B cell (primary cell): ENCODE measurements around the gene IPP. TPM values are rescaled to one million over a fixed set of nuclear protein-coding genes. Genes with fewer than 3 reads are reported as not detected.

Experiments used
- ATAC-seq: fragments of 200-7000 bp; cut with Tn5 transposase; one replicate; pipeline ENCODE4 v1.10.0; 2021; ENCODE audit warnings: low read depth, mild to moderate bottlenecking, moderate number of reproducible peaks, moderate library complexity
- CTCF ChIA-PET: fragments of 350-600 bp; sonication (Branson Sonifier 250); formaldehyde crosslinking; loops from one replicate; lab custom pipeline; 2021; ENCODE audit warnings: antibody characterized with exemption, inconsistent platforms; lab: Charles Lee
- POLR2A ChIA-PET: fragments of 350-600 bp; sonication (Branson Sonifier 250); formaldehyde crosslinking; loops from one replicate; lab custom pipeline; 2021; ENCODE audit warnings: antibody characterized with exemption; lab: Charles Lee
- DNase-seq: peaks from one replicate; pipeline ENCODE4 v3.0.0; 2013
- H2AFZ ChIP-seq: 2 replicates; pipeline ENCODE4 v1.6.1; 2012; ENCODE audit warnings: mild to moderate bottlenecking, low read depth, low read length; ENCODE audit not compliant: insufficient read depth, poor library complexity, severe bottlenecking
- H3K27ac ChIP-seq, 2 donors: 1 replicate in 1 of 2; 2 replicates in 1 of 2; pipeline ENCODE4 v1.5.1; 2012 to 2013; ENCODE audit warnings: low read length in 2 of 2, mild to moderate bottlenecking in 2 of 2, moderate library complexity in 1 of 2
- H3K27me3 ChIP-seq, 4 experiments: fragments of 200-600 bp in 1 of 4; sonication (generic) in 1 of 4; replicated peaks in 1 of 4; 1 replicate in 2 of 4; 2 replicates in 2 of 4; pipeline versions ENCODE4 v1.6.1 to v1.7.0; 2013 to 2016; ENCODE audit warnings: low read length in 3 of 4, mild to moderate bottlenecking in 2 of 4, mixed read lengths in 1 of 4, moderate library complexity in 1 of 4; ENCODE audit not compliant: insufficient read depth in 4 of 4, control insufficient read depth in 3 of 4; ENCODE audit errors: control extremely low read depth in 1 of 4
- H3K36me3 ChIP-seq, 2 experiments: replicated peaks in 1 of 2; 1 replicate in 1 of 2; 2 replicates in 1 of 2; pipeline versions ENCODE4 v1.6.1 to v1.7.1; 2013; ENCODE audit warnings: low read length in 1 of 2; ENCODE audit not compliant: insufficient read depth in 2 of 2, control insufficient read depth in 1 of 2; ENCODE audit errors: control extremely low read depth in 1 of 2, extremely low read depth in 1 of 2
- H3K4me1 ChIP-seq, 2 donors: fragments of 200-600 bp in 1 of 2; sonication (generic) in 1 of 2; 1 replicate in 1 of 2; 2 replicates in 1 of 2; pipeline versions ENCODE4 v1.5.1 to v1.6.1; 2013 to 2017; ENCODE audit warnings: low read length in 2 of 2; ENCODE audit not compliant: control insufficient read depth in 2 of 2, insufficient read depth in 2 of 2
- H3K4me2 ChIP-seq: replicated peaks from 2 replicates; pipeline ENCODE3; 2012; ENCODE audit warnings: mild to moderate bottlenecking, low read depth, low read length; ENCODE audit not compliant: poor library complexity, severe bottlenecking
- H3K4me3 ChIP-seq, 5 experiments: fragments of 200-600 bp in 1 of 5; sonication (generic) in 1 of 5; 1 replicate in 3 of 5; 2 replicates in 2 of 5; pipeline versions ENCODE4 v1.5.1 to v1.7.0; 2011 to 2016; ENCODE audit warnings: low read length in 4 of 5, mild to moderate bottlenecking in 4 of 5, low read depth in 2 of 5, control low read depth in 1 of 5, moderate library complexity in 1 of 5; ENCODE audit not compliant: insufficient read depth in 1 of 5; ENCODE audit errors: control extremely low read depth in 1 of 5, extremely low read depth in 1 of 5
- H3K79me2 ChIP-seq: fragments of 200-600 bp; sonication (generic); one replicate; pipeline ENCODE4 v1.6.0; 2016; ENCODE audit warnings: low read length; ENCODE audit not compliant: control insufficient read depth, insufficient read depth
- H3K9ac ChIP-seq: fragments of 200-600 bp; sonication (generic); 2 replicates; pipeline ENCODE4 v1.6.1; 2017; ENCODE audit warnings: mild to moderate bottlenecking, low read length, moderate library complexity
- H3K9me3 ChIP-seq, 3 donors: one replicate each; pipeline versions ENCODE4 v1.6.1 to v1.7.1; 2013; ENCODE audit warnings: low read length in 2 of 3; ENCODE audit not compliant: control insufficient read depth in 2 of 3, insufficient read depth in 1 of 3; ENCODE audit errors: control extremely low read depth in 1 of 3
- H4K20me1 ChIP-seq: 2 replicates; pipeline ENCODE4 v1.6.0; 2012; ENCODE audit warnings: mild to moderate bottlenecking, low read length; ENCODE audit not compliant: insufficient read depth, control insufficient read depth, poor library complexity, severe bottlenecking
- H3K27ac Mint-ChIP-seq: one replicate; pipeline ENCODE4 v1.8.0; 2021; ENCODE audit warnings: mixed read lengths
- H3K27me3 Mint-ChIP-seq: one replicate; pipeline ENCODE4 v1.8.0; 2021; ENCODE audit warnings: mixed read lengths
- H3K4me1 Mint-ChIP-seq: one replicate; pipeline ENCODE4 v1.8.0; 2021; ENCODE audit warnings: mixed read lengths
- H3K4me3 Mint-ChIP-seq: one replicate; pipeline ENCODE4 v1.8.0; 2021; ENCODE audit warnings: mixed read lengths
- H3K9me3 Mint-ChIP-seq: one replicate; pipeline ENCODE4 v1.8.0; 2022; ENCODE audit warnings: mixed read lengths; ENCODE audit not compliant: insufficient read depth
- CTCF ChIP-seq: fragments of 200-600 bp; IDR thresholded peaks from one replicate; pipeline ENCODE4 v1.8.0; 2022; ENCODE audit warnings: antibody characterized with exemption, mild to moderate bottlenecking
- EZH2 ChIP-seq: IDR thresholded peaks from 2 replicates; pipeline ENCODE4 v1.6.1; 2012; ENCODE audit warnings: borderline replicate concordance, low read depth, mild to moderate bottlenecking, moderate library complexity, low read length; ENCODE audit not compliant: insufficient read depth, poor library complexity, severe bottlenecking
- WGBS: methylation state at CpG from one replicate; pipeline ENCODE4 v1.1.5; 2013; ENCODE audit warnings: missing lambda C conversion rate; ENCODE audit not compliant: insufficient coverage; 5-methylcytosine and 5-hydroxymethylcytosine counted together
- intact Hi-C: fragments of 100-400 bp; cut with micrococcal nuclease; formaldehyde crosslinking; loops from one replicate; pipeline ENCODE4 v1.10.0; 2022
- polyA plus RNA-seq: library from polyadenylated mRNA; depleted of rRNA; stranded (reverse); fragments of >200 nt; gene quantifications from 2 replicates; pipeline ENCODE4 v1.2.3, GENCODE V29; 2012
- total RNA-seq, 2 donors: library from RNA; stranded (reverse); fragments of 120-200 nt in 1 of 2; gene quantifications; 1 replicate in 1 of 2; 2 replicates in 1 of 2; pipeline versions ENCODE4 v1.2.3 to v1.2.4, GENCODE V29; 2013 to 2022

IPP gene
- total and polyA plus RNA-seq, 2 donors (not counting 1 experiment from before 2014, with no cell fraction given): 2.3 to 12.1 TPM

- WGBS: no CpG with 5 or more reads among the region's 2 CpGs
- no peaks in the 10 kb centered on the region for H3K36me3 ChIP-seq
- peaks cover 99% of the 10 kb centered on the region for H3K79me2 ChIP-seq
- DNase-seq (no peak), ATAC-seq (no peak)
- intact Hi-C loops: no loop called here
- TF ChIP-seq EZH2: no peak
- H3K27ac ChIP-seq: no peak overlapping the region
- H4K20me1 ChIP-seq: peaks cover 93% of the 10 kb centered on the region
- no peak overlapping the region for H3K4me3 ChIP-seq
- no peak overlapping the region for H3K4me3 Mint-ChIP-seq
- no peak overlapping the region for H2AFZ ChIP-seq
- H3K9me3 ChIP-seq: no peaks in the 10 kb centered on the region
- ChIA-PET CTCF (no interaction called here), POLR2A (no interaction called here)
- H3K9ac ChIP-seq: no peak overlapping the region
- H3K4me1 ChIP-seq: peaks cover 3 to 4% of the 10 kb centered on the region in 2 donors
- peaks cover 44% of the 10 kb centered on the region for H3K4me1 Mint-ChIP-seq
- no peak overlapping the region for H3K27ac Mint-ChIP-seq
- H3K4me2 ChIP-seq: no peak overlapping the region
- H3K27me3 ChIP-seq: no peaks in the 10 kb centered on the region
- H3K27me3 Mint-ChIP-seq: no peaks in the 10 kb centered on the region
- H3K9me3 Mint-ChIP-seq: no peaks in the 10 kb centered on the region
Observed at GRCh38 chr1:45666836-45667235, 83.6 kb downstream of the IPP start.

GRCh38 chr1:45660336-45660735, 90.1 kb downstream of the IPP start:
- no peak overlapping the region for H3K27ac ChIP-seq
- Mint-ChIP-seq H3K9me3 (no peaks in the 10 kb centered on the region), H3K4me3 (no peak overlapping the region), H3K27ac (no peak overlapping the region), H3K27me3 (no peaks in the 10 kb centered on the region), H3K4me1 (peaks cover 11% of the 10 kb centered on the region)
- ATAC-seq (no peak), DNase-seq (no peak)
- H3K79me2 ChIP-seq: peaks cover 69% of the 10 kb centered on the region
- no peak overlapping the region for H3K4me2 ChIP-seq
- TF ChIP-seq EZH2 (no peak), CTCF (no peak)
- CTCF ChIA-PET: no interaction called here
- no CpG with 5 or more reads among the region's 2 CpGs for WGBS
- H3K9me3 ChIP-seq: no peaks in the 10 kb centered on the region
- no peaks in the 10 kb centered on the region for H3K4me1 ChIP-seq
- no peaks in the 10 kb centered on the region for H3K27me3 ChIP-seq
- H3K4me3 ChIP-seq: no peak overlapping the region
- H3K9ac ChIP-seq: no peak overlapping the region
- intact Hi-C loops: no loop called here
- no peak overlapping the region for H2AFZ ChIP-seq
- POLR2A ChIA-PET: interaction anchor here (0.6 kb wide), 1 partner anchor 155 kb away, joined by 4 read pairs; no protein-coding TSS in a partner anchor
- H3K36me3 ChIP-seq: peaks cover 6 to 55% of the 10 kb centered on the region in 2 experiments
- peaks cover 63% of the 10 kb centered on the region for H4K20me1 ChIP-seq
